Adrenal gland (tissue), 12 donors: Measurements from ENCODE around the gene KIAA1191. TPM values are rescaled to one million over a fixed set of nuclear protein-coding genes. Genes with fewer than 3 reads are reported as not detected.

Experiments used
- DNase-seq, 7 donors: peaks; one replicate each; pipeline ENCODE4 v3.0.0-alpha.2; 2019 to 2020
- H3K27ac ChIP-seq, 5 donors: fragments of 200-600 bp; sonication (generic) in 4 of 5; 1 replicate in 3 of 5; 2 replicates in 2 of 5; pipeline versions ENCODE4 v1.5.1 to v1.8.0; 2016 to 2020; ENCODE audit warnings: mild to moderate bottlenecking in 1 of 5
- H3K27me3 ChIP-seq: fragments of 200-600 bp; 2 replicates; pipeline ENCODE4 v1.8.0; 2021
- H3K36me3 ChIP-seq, 2 donors: fragments of 200-600 bp; replicated peaks in 1 of 2; 1 replicate in 1 of 2; 2 replicates in 1 of 2; pipeline versions ENCODE4 v1.5.1 to v1.8.0; 2018 to 2022
- H3K4me1 ChIP-seq, 2 donors: fragments of 200-600 bp; replicated peaks in 1 of 2; 1 replicate in 1 of 2; 2 replicates in 1 of 2; pipeline versions ENCODE4 v1.5.1 to v1.8.0; 2018 to 2021
- H3K4me3 ChIP-seq, 4 donors: fragments of 200-600 bp; sonication (generic) in 3 of 4; one replicate each; pipeline ENCODE4 v1.5.1; 2016 to 2018
- H3K9me3 ChIP-seq, 3 donors: fragments of 200-600 bp; sonication (generic) in 1 of 3; replicated peaks in 1 of 3; 1 replicate in 2 of 3; 2 replicates in 1 of 3; pipeline versions ENCODE4 v1.5.1 to v1.8.0; 2016 to 2021
- POLR2A ChIP-seq, 2 donors: fragments of 450-650 bp; IDR thresholded peaks; one replicate each; pipeline ENCODE4 v1.6.1; 2017; ENCODE audit warnings: antibody characterized with exemption in 2 of 2, mild to moderate bottlenecking in 2 of 2, moderate library complexity in 1 of 2
- WGBS, 4 donors: extraction: QIAGEN DNeasy Blood & Tissue Kit in 2 of 4; methylation state at CpG; one replicate each; pipeline versions ENCODE4 v1.1.5 to v1.1.7; 2013 to 2017; 5-methylcytosine and 5-hydroxymethylcytosine counted together
- intact Hi-C, 2 donors: fragments of 100-400 bp; cut with DNase I; formaldehyde crosslinking; loops; one replicate each; pipeline versions ENCODE4 v1.14.1 to v1.15.0; 2022 to 2023
- polyA plus RNA-seq, 3 donors: library from polyadenylated mRNA; stranded (reverse); fragments of 200-250 nt in 2 of 3; fragments of 350-450 nt in 1 of 3; fragmentation: Illumina TruSeq in 1 of 3; extraction: RNeasy Lipid Tissue Mini Kit (QIAGEN cat#74804) in 1 of 3; gene quantifications; one replicate each; pipeline ENCODE4 v1.2.3, GENCODE V29; 2013 to 2014
- total RNA-seq, 9 donors: library from RNA; depleted of rRNA in 4 of 9; stranded (reverse); fragments of >200 nt in 4 of 9; fragments of 120-200 nt in 1 of 9; fragmentation: NEBNext Ultra II Directional in 1 of 9; extraction: Animal tissue kit (Norgen Biotek cat#: 25700) in 1 of 9; gene quantifications; one replicate each; pipeline versions ENCODE4 v1.1.0 to v1.2.4, GENCODE V29; 2013 to 2023
- TF ChIP-seq, protein P1 (sequence below), 6 experiments: fragments of 450-650 bp in 4 of 6; fragments of 200-600 bp in 2 of 6; sonication (generic) in 1 of 6; IDR thresholded peaks; 1 replicate in 5 of 6; 2 replicates in 1 of 6; pipeline versions ENCODE4 v1.5.1 to v1.8.0; 2016 to 2021; ENCODE audit warnings: antibody characterized with exemption in 6 of 6, mild to moderate bottlenecking in 2 of 6, moderate library complexity in 1 of 6
- donor health status: healthy with polysubstance abuse.
- donor health status: Bipolar disorder and iron deficiency.
- donor health status: DM: yes; HTN: yes; CAD: no.
- donor health status: DM: no; HTN: no; CAD: no.
- donor health status: DM: no; HTN: no; CAD: no.
- donor health status: DM: yes; HTN: yes; CAD: no.

KIAA1191 gene
- total and polyA plus RNA-seq, 12 donors, result 52.9 to 127 (median 99.2) TPM

DNA sequence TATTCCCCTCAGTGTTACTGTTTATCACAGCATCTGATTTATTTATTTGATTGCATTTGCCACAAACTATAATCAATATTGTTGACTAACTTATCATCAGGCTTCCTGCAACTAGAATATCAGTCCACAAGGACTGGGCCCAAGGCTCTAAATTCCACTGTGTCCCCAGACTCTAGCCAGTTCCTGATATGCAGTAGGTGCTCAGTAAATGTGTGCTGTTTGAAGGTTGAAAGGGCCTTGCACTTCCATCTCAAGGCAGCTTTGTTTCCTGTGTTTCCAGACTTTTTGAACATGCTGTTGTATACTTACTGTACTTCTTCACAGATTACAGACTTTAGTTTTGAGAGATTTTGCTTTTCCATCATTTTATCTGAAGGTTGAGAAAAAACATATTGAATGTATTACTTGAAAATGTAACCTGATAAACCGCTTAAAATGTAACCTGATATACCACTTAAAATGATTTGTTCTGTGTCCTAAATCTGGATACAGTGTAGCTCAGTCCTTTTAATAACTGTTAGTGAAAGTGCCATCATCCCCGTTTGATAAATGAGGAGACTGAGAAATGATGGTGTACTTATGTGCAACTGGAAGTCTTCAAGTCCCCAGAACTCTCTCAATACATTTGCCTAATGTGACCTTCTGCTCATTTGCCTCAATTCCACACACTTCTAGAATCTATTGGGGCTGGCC, 18.7 kb downstream of the KIAA1191 start:
- no peaks in the 10 kb centered on the region for H3K27me3 ChIP-seq
- 72 to 85% (median 77%) methylated on average over 2 of the region's 2 CpGs for WGBS, 4 donors
- peaks cover 5 to 8% of the 10 kb centered on the region in 2 donors for H3K4me1 ChIP-seq
- DNase-seq, result no peak
- H3K4me3 ChIP-seq, result no peak overlapping the region
- TF ChIP-seq, protein P1, sequence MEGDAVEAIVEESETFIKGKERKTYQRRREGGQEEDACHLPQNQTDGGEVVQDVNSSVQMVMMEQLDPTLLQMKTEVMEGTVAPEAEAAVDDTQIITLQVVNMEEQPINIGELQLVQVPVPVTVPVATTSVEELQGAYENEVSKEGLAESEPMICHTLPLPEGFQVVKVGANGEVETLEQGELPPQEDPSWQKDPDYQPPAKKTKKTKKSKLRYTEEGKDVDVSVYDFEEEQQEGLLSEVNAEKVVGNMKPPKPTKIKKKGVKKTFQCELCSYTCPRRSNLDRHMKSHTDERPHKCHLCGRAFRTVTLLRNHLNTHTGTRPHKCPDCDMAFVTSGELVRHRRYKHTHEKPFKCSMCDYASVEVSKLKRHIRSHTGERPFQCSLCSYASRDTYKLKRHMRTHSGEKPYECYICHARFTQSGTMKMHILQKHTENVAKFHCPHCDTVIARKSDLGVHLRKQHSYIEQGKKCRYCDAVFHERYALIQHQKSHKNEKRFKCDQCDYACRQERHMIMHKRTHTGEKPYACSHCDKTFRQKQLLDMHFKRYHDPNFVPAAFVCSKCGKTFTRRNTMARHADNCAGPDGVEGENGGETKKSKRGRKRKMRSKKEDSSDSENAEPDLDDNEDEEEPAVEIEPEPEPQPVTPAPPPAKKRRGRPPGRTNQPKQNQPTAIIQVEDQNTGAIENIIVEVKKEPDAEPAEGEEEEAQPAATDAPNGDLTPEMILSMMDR (IDR thresholded peaks at IDR 0.05), result no peak
- no peak for TF ChIP-seq POLR2A (IDR thresholded peaks at IDR 0.05)
- H3K9me3 ChIP-seq, result no peaks in the 10 kb centered on the region
- H3K27ac ChIP-seq, result no peak overlapping the region
- intact Hi-C loops, result no loop called here
- H3K36me3 ChIP-seq, result peaks cover 5 to 57% of the 10 kb centered on the region in 2 donors

- TF ChIP-seq, protein P1 (IDR thresholded peaks at IDR 0.05), result no peak
- no peak for TF ChIP-seq POLR2A (IDR thresholded peaks at IDR 0.05)
- H3K27me3 ChIP-seq, result no peaks in the 10 kb centered on the region
- no peak overlapping the region for H3K4me3 ChIP-seq
- 91 to 98% (median 95%) methylated on average over 1 of the region's 1 CpG for WGBS, 4 donors
- H3K9me3 ChIP-seq, result no peaks in the 10 kb centered on the region
- peaks cover 5 to 57% of the 10 kb centered on the region in 2 donors for H3K36me3 ChIP-seq
- no peak for DNase-seq
- intact Hi-C loops, result no loop called here
- H3K27ac ChIP-seq, result no peak overlapping the region
- H3K4me1 ChIP-seq, result peaks cover 5 to 12% of the 10 kb centered on the region in 2 donors
These were observed 19.4 kb downstream of the KIAA1191 start for GRCh38 chr5:176342158-176342483.

GRCh38 chr5:176341325-176342157, 20.0 kb downstream of the KIAA1191 start:
- H3K9me3 ChIP-seq, result no peaks in the 10 kb centered on the region
- no peak overlapping the region for H3K4me3 ChIP-seq
- no peaks in the 10 kb centered on the region for H3K27me3 ChIP-seq
- no peak for TF ChIP-seq POLR2A (IDR thresholded peaks at IDR 0.05)
- no peak for DNase-seq
- H3K27ac ChIP-seq, result no peak overlapping the region
- peaks cover 5 to 57% of the 10 kb centered on the region in 2 donors for H3K36me3 ChIP-seq
- peaks cover 5 to 12% of the 10 kb centered on the region in 2 donors for H3K4me1 ChIP-seq
- intact Hi-C loops, result no loop called here
- WGBS, 4 donors, result 58 to 90% (median 82%) methylated on average over 2 of the region's 2 CpGs

- Histone ChIP-seq H3K36me3 (peaks cover 5 to 39% of the 10 kb centered on the region in 2 donors), H3K4me3 (no peak overlapping the region), H3K4me1 (peaks cover 5 to 12% of the 10 kb centered on the region in 2 donors), H3K27ac (no peak overlapping the region), H3K9me3 (no peaks in the 10 kb centered on the region), H3K27me3 (no peaks in the 10 kb centered on the region)
- DNase-seq, result no peak
- 93 to 97% (median 95%) methylated on average over 5 of the region's 5 CpGs for WGBS, 4 donors
- intact Hi-C loops, result no loop called here
- TF ChIP-seq, protein P1 (IDR thresholded peaks at IDR 0.05), result no peak
- TF ChIP-seq POLR2A (IDR thresholded peaks at IDR 0.05), result no peak
These were observed 22.3 kb downstream of the KIAA1191 start for GRCh38 chr5:176339304-176339703.
